HG02798 (cell line): ENCODE data around the gene MDFIC.

Experiments used
- ATAC-seq: cut with Tn5 transposase; IDR thresholded peaks from one replicate; pipeline ENCODE4 v1.9.1; 2021; ENCODE audit warnings: mild to moderate bottlenecking; ENCODE audit not compliant: unreplicated experiment, poor library complexity

Gene MDFIC

GRCh38 chr7:114986190-114987180 is 64.6 kb downstream of the MDFIC start:
- no peak for ATAC-seq

DNA sequence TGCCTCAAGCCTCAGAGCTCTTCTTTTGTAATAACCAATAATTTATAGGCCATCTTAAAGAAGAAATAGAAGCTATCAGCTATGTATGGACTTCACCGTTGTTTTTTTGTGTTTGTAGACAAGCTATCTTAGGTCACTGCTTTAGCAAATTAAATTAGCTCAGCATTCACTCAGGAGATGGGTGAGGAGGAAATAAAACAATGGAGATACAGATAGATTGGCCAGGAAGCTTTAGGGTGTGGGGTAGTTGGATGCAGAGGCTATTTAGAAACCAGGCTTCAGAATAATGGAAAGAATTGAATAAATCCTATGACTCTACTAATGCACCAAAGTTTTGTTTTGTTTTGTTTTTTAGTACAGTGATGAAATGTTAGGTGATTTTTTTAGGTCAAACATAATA is 66.1 kb downstream of the MDFIC start:
- no peak for ATAC-seq

GRCh38 chr7:114988755-114989375 is 67.0 kb downstream of the MDFIC start:
- ATAC-seq = no peak

DNA sequence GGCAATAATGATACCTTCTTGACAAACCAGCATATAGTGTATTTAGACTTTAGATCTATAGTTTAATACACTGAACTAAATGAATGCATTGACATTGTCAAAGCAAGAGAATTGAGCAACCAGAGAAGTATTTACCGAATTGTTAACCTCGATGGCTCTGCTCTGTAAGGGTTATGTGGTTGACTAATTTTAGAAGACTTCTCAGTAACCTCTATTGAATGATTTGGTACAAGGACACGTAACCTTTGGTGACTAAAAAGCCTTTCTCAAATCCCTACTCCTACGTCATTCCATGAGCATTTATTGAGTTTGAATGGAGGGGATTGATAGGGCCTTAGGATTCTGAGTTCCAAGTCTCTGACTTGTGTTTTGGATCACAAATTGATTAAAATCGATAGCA is 67.6 kb downstream of the MDFIC start:
- ATAC-seq = no peak

DNA sequence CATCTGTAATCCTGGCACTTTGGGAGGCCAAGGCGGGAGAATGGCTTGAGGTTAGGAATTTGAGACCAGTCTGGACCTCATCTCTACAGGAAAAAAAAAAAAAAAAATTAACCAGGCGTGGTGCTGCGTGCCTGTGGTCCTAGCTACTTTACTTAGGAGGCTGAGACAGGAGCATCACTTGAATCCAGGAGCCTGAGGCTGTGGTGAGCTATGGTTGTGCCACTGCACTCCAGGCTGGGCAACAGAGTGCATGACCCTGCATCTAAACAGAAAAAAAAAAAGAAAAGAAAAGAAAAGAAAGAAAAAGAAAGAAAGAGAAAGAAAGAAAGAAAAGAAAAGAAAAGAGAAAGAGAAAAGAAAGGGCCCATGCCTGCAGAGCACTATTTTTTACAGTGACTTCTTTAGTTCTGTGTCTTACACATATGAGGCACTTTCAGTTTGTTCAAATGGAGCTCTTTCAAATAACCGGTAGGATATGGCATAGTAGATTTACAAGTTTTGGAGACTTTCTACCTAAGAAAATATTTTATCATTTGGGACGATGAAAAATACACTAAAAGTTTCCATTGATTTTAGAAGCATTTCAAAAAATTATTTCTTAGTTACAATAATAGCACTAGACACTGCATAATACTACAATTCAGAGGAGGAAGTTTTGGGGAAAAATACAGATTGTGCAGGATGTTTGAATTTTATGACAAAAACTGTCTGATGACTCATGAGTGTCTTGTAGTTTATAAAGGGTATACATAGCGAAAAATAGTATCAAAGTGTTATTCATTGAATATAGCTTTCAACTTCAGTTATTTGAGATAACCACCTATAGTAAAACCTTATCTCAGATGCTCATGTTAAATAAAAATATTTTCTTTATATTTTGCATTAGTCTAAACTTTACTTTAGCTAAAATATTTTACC is 75.9 kb downstream of the MDFIC start:
- no peak for ATAC-seq

- no peak for ATAC-seq
Observed at GRCh38 chr7:115004121-115004520, 82.2 kb downstream of the MDFIC start.

DNA sequence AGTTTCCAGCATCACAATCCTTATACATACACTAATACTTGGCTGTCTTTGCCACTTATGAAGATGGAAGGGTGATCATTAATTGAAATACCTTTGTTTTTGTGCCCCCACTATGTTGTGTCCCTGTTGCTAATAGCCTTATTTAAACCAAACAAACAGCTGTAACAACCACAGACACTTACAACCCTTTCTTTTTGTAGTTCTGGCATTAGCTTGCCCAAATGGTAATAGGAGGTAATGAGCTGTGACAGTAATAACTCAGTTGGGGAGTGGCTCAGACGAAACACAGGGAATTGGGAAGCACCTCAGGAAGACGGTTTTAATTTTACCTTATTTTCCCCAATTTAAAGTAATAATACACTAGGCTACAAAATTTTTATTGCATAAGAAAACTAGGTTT is 83.4 kb downstream of the MDFIC start:
- ATAC-seq = no peak

DNA sequence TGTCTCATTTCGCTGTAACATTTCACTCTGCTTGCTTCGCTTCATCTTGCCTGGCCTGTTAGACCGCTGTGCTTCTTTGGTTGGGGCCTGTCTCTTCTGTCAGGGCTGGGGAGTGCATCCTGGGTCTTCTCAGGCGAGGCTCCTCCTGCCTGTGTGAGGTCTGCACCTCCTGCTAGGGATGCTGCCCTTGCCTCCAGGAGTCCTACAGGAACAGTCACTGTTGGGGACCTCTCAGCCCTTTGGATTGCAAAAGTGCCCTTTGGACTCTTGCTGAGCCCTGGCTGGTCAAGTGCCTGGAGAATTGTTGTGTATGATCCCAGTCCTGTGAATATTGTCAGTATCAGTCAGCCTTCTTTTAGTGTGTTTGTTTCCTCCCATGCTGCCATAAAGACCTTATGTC is 84.1 kb downstream of the MDFIC start:
- no peak for ATAC-seq

DNA sequence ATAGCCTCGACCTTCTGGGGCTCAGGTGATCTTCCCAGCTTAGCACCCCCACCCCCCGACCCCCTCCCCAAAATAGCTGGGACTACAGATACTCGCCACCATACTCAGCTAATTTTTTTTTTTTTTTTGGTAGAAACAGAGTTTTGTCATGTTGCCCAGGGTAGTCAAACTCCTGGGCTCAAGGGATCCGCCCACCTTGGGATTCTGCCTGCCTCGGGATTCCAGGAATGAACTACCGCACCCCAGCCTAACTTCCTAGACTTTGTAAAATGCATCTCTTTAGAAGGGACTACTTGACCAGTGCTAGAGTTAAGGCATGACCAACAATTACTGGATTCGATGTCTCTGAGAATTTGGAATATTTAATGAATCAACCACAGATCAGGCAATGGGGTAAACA is 85.9 kb downstream of the MDFIC start:
- no peak for ATAC-seq

GRCh38 chr7:115008465-115009114 is 86.7 kb downstream of the MDFIC start:
- peak; percentile 69 for ATAC-seq

DNA sequence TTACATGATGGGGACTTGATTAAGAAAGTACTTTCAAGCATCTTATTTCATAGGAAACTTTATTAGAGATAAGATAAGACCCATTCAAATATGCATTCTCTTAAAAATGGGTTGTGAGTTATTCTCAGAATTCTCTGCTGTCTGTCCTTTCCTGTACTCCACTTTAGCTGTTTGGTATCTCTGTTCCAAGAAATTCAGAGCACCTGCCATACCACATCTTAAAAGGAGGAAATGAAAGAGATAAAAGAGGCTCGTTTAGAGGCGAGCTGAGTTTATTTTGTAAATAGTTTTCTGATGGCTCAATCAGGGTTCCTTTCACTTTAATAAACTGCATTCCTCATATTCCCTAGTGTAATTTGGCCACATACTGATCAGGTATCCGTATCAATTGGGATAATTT is 87.2 kb downstream of the MDFIC start:
- ATAC-seq = peak; percentile 71

DNA sequence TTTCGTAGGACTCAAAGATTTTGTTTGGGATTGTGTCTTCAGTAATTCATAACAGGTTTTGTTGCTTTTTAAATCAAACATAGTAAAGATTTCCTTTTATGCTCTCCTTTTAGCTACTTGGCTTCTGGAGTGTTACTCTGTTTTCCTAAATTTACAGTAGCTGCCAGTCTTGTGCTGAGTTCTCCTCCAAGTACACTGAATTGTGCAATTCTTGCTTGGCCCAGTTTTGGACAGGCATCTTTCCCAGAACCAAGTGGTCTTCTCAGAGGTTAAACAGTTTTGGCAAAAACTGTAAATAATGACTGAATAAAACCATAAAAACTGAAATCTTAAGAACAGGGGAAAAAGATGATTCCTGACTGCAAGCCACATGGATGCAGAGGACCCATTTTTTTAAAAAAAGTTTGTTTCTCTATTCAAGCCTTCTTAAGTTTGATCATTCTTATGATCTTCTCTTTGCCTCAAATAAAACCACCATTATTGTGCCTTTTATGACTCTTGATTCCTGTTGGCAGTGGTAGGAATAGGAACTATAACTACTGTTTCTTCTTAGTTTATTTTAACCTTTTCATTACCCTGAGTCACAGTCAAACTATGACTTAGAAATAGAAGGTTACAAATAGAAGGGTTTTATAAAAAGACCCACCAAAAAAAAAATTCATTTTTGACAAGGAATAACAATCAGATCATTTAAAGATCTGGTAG is 88.0 kb downstream of the MDFIC start:
- ATAC-seq = no peak

DNA sequence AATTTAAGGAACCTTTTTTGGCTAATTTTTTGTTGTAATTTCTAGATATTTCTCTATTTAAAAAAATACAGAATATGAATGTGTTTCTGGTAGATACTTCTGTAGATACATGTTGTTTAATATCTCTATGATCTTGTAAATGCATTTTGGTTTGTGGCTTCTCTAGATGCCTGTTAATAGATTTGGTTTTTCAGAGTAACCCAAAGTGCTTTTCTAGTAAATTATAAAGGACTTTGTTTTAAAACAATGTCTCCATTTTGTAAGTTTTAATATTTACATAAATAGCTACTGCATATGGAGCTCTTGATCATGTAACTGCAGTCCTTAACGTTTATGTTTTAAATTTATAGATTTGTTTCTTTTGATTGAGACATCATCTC is 88.5 kb downstream of the MDFIC start:
- no peak for ATAC-seq

- ATAC-seq = no peak
Observed at GRCh38 chr7:115013886-115014285, 92.0 kb downstream of the MDFIC start.

DNA sequence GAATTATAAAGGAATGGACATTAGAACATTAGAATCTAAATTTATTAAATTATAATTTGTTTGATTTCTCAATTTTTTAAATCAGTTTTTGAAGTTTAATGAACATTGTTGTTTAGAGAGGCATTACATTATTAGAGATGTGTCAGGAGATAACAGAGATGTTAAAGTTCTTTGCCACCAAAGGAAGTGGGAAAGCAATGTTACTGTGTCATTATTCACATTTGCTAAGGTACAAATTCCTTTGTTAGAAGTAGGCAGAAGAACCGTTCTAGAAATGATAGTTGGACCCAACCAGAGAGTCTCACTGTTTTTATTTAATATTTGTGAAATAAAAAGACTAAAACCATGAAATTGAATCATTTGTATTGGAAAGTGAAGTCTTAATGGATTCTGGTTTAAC is 92.9 kb downstream of the MDFIC start:
- no peak for ATAC-seq

- ATAC-seq = no peak
Observed at GRCh38 chr7:115015619-115016018, 93.7 kb downstream of the MDFIC start.

DNA sequence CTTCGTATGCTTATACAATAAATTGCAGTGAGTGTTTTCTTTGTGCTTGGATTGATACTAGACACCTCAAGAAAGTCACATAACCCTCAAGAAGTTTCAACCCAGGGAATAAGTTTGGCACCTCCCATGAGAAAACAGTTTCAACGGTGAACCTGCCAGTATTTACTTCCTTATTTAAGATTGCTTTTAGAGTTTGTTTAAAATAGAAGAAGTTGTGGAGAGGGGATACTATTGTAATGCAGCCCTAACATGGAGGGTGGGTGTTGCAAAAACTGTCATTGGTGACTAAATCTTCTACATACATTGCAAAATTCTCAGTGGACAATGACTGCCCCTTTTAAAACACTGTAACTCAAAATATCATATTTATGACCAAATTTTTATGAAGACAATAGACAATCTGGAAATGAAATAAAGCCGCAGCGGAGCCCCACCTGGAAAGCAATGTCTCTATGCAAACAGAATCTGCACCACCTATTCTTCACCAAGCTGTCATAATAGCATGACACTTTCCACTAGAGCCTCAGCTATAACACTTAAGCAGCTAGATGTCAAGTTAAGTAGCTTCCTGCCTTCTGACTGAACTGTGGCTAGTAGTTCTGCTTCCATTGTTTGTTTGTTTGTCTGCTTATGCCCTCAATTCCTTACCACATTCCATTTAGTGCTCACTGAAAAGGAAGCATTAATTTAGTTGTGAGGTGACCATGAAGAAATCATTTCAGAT is 98.2 kb downstream of the MDFIC start:
- no peak for ATAC-seq

- no peak for ATAC-seq
Observed at GRCh38 chr7:115023219-115023618, 101.3 kb downstream of the MDFIC start.

- no peak for ATAC-seq
Observed at GRCh38 chr7:115024276-115024675, 102.4 kb downstream of the MDFIC start.
